ENCODE data around the gene NT5E.

Gene NT5E

GRCh38 chr6:85456782-85457181 is 6.9 kb downstream of the NT5E start:
- no peak for TF ChIP-seq CTCF (IDR thresholded peaks at IDR 0.05)

GRCh38 chr6:85458184-85458583 is 8.3 kb downstream of the NT5E start:
- TF ChIP-seq CTCF (IDR thresholded peaks at IDR 0.05), result no peak

GRCh38 chr6:85458782-85459181 is 8.9 kb downstream of the NT5E start:
- TF ChIP-seq CTCF (IDR thresholded peaks at IDR 0.05), result no peak

GRCh38 chr6:85459224-85459901 is 9.5 kb downstream of the NT5E start:
- no peak for TF ChIP-seq CTCF (IDR thresholded peaks at IDR 0.05)

- TF ChIP-seq CTCF (IDR thresholded peaks at IDR 0.05), result no peak
Observed at GRCh38 chr6:85460154-85460920, 10.5 kb downstream of the NT5E start.

GRCh38 chr6:85460921-85461797 is 11.3 kb downstream of the NT5E start:
- no peak for TF ChIP-seq CTCF (IDR thresholded peaks at IDR 0.05)

- no peak for TF ChIP-seq CTCF (IDR thresholded peaks at IDR 0.05)
Observed at GRCh38 chr6:85461798-85462170, 11.9 kb downstream of the NT5E start.
